Activated T-cell treated with anti-CD3 and anti-CD28 coated beads, Interleukin-2, amount 50 U/mL, for 1 hour (primary cell): ENCODE results near the gene NOTCH1.

Experiments
- DNase-seq: peaks from one replicate; pipeline ENCODE4 v3.0.0-alpha.2; 2020

The NOTCH1 gene

DNA sequence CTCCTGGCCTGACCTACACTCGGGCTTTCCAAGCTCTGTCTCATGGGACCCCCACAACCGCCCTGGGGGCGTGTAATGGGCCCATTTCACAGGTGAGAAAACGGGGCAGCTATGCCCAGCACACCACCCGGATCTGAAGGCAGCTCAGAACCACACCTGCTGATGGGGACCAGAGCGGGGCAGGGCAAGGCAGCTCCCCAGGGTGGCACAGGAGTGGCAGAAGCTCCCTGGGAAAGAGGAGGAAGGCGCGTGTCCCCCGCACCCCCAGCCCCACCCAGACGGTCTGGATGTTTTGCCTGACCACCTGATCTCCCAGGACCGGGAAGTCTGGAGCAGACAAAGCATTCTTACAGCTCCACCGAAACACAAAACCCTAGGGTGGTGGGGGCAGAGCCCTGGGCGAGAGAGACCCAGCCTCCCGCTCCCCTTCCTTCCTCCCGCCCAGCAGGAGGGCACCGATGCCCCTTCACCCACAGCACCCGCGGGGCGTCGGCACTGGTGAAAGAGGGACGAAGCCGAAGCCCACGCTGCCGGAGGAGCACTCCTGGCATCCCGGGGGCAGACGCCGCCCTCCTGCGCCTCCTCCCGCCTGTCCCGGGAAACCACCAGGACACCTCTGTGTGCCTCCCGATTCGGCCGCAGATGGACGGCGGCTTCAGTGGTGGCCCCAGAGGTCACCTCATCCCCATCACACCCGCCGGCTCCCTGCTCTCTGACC is 14.5 kb downstream of the NOTCH1 start:
- DNase-seq = no peak

DNA sequence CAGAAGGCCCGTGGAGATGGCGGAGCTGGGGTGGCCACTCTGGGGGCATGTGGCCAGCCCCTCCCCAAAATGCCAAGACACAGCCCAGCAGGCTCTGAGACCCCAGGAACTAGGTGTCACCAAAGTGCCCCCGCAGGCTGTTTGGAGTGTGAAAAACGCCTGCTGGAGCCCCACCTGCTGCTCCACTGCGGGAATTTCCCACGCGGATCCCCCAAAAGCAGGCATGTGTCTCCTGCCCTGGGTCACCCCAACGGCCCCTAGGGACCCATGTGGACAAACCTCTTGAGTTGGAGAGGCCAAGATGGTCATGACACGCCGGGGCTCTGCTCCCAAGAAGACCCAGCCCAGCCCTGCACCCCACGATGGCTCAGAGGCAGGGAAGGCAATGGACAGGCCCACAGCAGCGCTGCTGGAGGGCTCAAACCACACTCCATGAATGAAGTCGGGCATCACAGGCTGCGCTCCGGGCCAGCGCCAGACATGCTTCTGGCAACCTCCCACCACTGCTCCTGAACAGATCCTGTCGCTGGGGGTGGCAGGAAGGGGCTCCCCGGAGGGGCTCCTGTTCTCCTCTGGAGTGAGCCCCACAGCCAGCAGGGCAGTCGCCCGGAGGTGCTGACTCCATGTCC is 15.3 kb downstream of the NOTCH1 start:
- DNase-seq = no peak

DNA sequence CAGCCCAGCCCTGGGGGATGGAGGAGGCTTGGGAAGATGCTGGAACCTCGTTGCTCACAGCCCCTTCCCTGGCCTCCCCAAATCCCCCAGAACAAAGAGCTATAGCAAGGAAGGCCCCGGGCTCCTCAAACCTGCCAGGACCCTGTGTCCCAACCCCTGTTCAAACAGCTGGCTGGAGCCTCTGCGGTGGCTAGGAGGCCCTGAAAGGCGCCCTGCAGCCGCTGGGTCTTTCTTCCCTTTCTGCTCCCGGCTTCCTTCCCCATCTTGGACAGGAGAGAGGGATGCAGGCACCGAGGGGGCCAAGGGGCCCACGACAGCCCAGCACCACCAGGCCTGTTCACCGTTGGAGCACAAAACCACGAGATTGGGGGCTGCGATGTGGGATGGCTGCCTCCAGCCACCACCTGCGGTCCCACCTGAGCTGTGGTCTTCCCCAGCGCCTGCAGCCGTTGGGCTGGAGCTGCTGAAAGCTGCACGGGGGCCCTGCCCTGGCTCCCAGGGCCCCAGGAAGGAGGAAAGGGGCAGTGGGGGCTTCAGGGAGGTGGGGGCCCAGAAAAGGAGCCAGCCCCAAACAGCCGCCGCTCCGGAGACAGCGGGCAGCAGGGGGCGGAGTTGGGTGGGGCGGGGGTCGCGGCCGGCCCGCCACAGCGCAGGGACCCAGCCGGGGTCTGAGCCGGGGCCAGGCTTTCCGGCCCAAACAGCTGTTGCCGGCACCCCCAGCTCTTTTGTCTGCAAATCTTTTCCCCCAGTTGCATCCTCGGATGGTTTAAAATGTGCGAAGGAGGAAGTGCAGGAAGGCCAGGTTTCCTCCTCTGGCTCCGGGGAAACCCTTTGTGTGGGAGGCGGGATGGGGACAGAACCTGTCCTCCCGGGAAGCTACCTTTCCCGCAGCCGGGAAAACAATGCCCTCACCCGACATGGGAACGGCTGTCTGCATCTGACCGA is 16.1 kb downstream of the NOTCH1 start:
- no peak for DNase-seq

DNA sequence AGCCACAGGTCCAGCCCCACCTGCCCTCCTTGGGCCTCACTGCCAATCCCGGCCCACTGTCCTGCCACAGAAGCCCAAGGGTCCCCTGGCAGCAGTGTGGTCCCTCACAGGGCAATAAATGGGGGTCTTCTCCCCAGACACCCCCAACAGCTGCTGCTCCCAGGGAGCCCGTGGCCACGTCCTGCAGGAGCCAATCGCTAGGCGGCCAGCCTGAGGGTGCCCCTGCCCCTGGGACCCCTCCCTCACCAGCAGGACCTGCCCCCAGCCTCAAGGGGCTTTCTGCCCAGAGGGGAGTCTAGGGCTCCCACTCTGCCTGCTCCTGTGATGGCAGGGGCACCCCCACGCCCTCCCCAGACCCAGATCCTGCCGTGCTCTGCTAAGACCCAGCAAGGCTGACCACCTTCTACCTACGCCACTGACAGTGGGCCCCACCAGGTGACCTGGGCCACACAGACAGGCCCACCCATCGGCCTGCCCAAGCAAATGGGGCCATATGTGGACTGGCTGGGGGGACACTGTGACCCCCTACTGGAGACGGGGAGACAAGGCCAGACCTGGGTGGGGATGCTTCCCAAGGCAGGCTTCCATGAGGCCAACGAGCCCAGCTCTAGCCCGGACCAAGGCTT is 17.0 kb downstream of the NOTCH1 start:
- DNase-seq = no peak

DNA sequence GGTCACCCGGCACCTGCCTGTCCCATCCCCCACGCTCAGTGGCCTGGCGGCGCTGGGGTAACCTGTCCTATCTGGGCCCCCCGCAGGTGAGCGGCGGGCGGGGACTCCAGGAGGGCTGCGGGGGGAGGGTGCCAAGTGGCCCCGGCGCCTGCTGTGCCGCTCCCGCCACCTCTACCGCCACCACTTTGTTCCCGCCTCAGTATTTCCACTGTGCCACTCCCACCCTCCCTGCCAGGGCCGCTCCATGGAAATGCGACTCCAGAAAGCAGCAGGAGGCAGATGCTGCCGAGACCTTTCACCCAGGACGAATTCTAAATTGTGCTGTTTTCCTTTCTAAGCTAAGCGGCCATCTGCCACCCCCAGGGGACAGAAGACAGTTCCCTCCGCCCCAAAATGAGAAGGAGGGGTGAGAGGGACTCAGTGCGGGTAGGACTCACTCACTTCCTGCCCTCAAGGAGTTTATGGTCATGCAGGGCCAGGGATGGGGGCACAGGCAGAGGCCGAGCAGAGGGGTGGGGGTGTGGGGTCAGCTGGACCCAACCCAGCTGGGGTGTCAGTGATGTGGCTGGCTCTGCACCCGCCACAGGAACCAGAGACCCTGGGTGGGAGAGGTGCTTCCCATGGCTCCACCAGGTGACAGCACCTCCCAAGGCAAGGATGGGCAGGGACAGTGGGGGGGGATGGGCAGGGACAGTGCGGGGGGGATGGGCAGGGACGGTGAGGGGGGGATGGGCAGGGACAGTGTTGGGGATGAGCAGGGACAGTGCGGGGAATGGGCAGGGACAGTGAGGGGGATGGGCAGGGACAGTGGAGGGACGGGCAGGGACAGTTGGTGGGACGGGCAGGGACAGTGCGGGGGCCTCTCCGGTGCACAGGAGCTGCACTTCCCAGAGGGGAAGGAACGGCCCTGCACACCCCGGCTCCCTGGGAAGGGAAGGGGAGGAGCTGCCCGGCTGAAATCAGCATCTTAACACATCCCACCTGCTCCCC is 17.8 kb downstream of the NOTCH1 start:
- DNase-seq = no peak

DNA sequence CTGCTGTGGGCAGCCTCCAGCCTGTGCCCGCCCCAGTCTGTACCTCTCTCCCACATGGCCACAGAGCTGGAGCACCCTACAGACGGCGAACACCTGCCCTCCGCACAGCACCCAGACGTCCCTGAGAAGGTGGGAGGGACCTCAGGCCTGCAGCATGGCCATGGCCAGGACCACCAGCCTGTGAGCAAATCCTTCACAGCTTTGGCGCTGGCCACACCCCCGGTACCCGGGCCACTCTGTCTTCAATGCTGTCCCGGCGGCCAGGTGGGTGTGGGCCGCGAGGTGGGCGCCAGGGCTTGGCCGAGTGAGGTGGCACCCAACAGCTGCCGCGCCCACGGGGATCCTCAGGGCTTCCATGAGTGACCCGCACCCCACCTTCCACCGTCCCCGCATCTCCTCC is 18.7 kb downstream of the NOTCH1 start:
- no peak for DNase-seq

DNA sequence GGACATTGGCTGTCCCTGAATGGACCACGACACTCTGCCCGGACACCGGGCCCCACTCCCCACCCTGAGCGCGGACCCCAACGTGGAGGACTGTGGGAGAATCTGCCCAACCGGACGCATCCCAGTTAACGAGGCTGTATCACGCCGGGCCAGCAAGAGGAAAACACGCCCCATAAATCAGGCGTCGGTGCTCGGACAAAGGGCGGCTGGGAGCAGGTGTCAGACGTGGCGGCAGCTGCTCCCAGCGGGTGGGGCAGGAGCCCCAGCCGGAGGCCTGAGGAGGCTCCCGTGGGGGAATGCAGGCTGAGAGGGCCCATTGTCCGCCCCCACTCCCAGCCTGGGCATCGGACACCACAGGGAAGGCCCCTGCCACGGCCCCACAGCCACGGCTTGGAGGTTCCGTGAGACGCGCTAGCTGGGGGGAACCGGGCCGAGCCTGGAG is 19.2 kb downstream of the NOTCH1 start:
- no peak for DNase-seq

DNA sequence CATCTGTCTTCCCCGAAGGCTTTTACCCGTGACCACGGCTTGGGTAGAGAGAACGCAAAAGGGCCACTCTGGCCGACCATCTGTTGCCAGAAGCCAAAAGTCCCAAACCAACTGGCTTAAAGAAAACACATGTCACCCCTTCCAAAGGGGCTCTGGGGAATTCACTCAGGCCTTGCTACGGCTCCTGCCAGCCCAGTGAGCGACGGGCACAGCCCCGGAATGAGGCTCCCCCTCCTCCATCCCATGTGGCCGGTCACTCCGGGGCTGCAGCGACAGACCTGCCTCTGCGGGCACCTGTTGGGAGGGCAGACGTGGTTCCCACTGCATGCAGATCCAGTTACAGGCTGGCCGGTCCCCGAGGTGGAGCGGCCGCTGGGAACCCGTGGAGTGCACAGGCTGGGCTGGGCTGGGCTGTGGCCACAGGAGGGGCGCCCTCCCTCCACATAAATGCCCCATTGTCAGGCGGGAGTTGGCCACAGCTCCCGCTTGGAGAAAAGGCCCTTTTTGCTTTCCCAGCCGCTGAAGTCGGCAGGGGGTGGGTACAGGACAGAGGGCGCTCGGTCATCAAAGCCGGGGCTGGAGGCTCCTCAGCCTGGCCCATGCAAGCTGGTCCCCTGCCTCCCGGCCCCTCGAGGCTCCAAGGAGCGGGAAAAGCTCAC is 19.9 kb downstream of the NOTCH1 start:
- no peak for DNase-seq

DNA sequence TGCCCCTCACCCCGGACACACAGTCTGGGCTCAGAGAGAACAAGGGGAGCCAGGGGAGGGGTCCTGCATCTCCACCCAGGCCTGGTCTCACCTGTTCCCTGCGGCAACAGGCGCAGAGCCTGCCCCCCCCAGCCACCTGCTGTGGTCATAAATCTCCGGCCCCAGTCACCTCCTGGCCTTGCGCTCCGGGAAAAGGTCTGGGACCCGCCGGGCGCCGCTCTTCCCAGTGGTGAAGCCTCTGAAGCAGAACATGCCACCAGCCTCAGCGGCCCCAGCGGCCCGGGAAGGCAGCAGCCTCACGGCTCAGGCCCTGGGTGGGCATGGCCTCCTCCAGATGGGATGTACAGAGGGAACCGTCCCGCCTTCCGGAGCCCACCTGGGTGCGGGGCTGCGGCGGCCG is 20.6 kb downstream of the NOTCH1 start:
- DNase-seq = no peak

DNA sequence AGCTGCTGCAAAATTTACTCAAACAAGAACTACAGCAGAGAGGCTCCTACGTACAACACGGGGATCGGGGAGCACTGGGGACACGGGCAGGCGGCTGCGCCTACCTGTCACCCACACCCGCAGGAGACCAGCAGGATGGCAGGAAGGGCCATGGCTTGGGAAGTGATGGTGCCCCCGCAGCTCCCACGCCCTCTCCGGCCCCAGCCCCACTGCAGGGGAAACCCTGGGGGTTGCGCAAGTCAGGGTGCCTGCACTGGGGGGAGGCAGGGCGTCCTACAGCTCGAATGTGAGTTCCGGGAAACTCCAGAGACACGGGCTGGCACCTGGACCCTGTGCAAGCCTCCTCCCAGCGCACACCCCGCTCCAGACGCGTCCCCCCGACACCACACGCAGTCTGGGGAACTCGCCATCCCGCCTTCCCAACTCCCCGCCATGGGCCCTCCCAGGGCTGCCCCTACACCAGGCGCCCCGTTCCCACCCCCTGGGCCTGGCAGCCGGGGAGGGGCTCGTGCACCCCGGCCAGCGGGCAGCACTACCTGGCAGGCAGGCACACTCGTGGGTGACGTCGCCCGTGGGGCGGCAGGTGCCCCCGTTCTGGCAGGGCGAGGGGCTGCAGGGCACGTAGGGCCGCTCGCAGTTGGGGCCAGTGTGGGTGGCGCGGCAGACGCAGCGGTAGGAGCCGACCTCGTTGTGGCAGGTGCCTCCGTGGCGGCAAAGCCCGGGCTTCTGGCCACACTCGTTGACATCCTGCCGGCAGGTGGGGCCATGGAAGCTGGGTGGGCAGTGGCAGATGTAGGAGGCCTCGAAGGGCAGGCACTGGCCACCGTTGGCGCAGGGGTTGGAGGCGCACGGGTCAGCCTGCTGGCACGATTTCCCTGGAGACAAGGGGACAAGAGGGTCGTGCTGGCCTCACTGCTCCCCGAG is 23.3 kb downstream of the NOTCH1 start:
- no peak for DNase-seq

DNA sequence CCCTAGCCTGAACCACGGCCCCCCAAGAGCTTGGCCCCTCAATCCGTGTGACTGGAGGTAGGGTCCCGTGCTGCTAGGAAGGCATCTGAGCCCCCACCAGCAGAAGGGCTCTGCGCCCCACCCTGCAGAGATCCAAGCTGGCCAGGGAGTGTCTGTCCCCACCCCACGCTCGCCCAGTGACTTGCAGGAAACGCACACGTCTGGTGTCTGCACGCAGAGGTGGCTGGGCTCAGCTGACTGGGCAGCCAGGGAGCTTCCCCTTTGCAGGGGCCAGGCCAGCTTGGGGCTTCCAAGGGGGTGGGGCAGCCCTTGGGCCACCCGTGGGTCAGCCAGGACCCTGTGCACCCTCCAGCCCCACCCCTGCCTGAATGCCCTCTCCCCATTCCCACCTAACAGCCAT is 24.3 kb downstream of the NOTCH1 start:
- DNase-seq = no peak

DNA sequence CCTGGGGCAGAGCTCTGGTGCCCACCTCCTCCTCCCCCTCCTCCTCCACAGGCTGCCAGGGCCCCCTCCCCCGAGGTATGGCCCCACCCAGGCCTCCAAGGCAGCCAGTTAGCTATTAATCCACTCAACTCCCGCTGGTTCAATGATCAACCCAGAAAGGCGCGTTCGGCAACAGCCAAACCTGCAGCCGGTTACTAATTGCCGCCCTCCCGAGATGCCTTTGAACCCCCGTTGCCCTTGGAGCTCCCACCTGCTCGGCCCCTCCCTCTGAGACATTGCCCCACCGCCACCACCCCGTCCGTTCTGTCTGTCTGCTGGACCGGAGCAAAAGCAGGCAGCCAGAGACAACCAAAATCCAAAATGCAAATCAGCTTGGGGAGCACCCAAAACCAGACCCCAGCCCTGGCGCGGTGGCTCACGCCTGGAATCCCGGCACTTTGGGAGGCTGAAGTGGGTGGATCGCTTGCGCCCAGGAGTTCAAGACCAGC is 25.8 kb downstream of the NOTCH1 start:
- no peak for DNase-seq

DNA sequence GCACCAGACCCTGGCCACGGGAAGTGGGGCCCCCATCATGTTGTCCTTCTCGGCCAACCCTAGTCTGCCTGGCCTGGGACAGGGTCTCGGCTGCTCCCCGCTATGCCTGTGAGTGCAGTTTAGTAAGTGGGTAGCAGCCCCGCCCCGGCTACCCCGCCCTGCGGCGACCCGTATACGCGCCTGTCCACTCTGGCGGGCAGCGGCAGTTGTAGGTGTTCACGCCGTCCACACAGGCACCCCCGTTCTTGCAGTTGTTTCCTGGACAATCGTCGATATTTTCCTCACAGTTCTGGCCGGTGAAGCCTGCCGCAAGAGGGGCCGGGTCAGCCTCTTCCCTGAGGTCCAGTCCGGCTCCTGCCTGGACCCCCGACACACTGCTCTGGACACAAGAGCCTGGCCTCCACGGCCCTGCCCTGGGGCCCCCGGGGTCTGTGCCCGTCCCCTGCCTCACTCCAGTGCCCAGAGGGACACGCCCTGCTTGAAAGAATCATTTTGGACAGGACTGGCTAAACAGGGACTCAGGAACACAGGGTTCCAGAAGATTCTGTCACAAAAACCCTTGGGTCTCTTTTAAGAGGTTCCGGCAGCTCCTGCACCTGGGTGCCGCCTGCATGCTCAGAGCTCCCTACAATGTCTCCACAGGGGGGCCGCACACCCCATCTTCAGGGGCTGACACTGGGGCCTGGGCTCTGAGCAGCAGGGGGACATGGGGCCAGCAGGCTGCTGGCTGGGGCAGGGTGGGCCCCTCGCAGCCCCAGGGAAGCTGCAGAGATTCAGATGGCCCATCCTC is 26.4 kb downstream of the NOTCH1 start:
- no peak for DNase-seq

DNA sequence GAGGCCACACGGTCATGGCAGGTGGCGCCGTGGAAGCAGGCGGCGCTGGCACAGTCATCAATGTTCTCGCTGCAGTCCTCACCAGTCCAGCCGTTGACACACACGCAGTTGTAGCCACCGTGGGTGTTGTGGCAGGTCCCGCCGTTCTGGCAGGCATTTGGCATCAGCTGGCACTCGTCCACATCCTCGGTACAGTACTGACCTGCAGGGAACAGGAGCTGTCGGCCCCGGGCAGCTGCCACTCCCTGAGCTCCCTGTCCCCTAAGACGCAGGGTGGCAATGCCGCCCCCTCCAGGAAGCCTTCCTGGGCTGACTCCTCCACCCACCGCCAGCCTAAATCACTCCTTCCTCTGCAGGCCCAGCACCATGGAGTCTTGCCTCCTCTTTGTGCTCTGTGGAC is 27.2 kb downstream of the NOTCH1 start:
- DNase-seq = no peak

DNA sequence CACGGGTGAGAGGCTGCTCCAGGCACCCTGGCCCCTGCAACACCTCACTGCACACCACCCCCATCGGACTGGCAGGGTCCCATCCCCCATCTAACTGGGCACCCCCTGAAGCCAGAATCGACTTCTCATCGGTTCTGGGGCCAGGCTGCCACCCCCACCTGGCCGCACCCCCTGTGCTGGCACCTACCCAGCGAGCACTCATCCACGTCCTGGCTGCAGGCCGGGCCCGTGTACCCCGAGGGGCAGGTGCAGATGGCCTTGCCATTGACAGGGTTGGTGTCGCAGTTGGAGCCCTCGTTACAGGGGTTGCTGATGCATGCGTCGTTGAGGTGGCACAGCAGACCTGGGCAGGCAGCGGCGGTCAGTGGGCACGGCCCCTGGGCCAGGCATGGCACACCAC is 27.9 kb downstream of the NOTCH1 start:
- DNase-seq = no peak

DNA sequence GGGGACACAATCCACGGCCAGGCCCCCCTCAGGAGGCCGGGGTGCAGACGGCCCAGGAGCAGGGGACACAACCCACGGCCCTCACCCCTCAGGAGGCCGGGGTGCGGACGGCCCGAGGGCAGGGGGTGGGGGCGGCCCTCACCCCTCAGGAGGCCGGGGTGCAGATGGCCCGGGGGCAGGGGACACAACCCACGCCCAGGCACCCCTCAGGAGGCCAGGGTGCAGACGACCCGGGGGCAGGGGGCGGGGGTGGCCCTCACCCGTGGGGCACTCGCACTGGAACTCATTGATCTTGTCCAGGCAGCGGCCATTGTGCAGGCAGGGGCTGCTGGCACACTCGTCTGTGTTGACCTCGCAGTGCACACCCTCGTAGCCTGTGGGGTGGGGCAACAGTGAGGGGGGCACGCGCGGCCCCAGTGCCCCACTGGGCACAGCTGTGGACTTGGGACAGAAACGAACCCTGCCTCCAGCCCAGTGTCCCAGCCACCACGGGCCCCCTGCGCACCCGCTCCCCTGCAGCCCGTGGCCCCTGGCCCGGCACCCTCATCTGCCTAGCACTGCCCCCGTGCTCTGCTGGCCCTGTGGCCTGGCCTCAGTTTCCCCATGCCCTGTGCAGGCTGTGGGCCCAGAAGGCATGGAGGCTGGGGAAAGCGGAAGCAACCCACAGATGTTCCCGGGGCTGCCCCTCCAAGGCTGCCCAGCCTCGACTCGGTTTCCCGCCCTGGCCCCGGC is 28.7 kb downstream of the NOTCH1 start:
- DNase-seq = no peak

DNA sequence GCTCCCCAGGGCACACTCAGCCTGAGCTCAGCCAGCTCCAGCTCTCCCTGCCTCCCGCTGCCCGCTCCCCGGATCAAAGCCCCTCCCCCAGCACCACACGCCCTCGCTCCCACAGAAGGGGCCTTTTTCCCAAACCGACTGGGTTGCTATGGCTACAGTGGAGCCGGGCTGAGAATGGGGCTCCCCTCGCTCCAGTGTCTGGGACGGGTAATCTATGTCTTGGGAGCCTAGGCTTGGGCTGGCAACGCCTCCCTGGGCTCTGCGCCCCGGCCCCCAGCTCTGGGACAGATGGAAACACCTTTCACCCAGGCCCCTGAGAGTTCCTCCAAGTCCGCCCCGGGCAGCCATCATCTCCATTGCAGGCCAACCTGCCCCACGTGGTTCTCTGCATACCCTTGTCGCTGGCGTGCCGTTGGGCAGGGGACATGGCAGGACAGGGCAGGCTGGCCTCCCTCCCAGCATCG is 29.6 kb downstream of the NOTCH1 start:
- no peak for DNase-seq

DNA sequence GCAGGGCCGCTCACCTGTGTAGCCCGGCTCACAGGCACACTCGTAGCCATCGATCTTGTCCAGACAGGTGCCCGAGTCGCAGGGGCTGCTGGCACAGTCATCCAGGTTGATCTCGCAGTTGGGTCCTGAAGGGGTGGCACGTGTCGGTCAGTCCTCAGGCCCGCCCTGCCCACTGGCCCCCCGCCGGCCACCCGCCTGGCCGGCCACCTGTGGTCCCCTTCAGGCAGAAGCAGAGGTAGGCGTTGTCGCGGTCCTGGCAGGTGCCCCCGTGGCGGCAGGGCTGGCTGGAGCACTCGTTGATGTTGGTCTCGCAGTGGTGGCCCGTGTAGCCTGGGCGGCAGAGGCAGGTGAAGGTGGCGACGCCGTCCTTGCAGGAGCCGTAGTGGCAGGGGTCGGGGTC is 30.6 kb downstream of the NOTCH1 start:
- no peak for DNase-seq
